ENCODE results near the gene FAM13B. TPM values are rescaled to one million over a fixed set of nuclear protein-coding genes. Genes with fewer than 3 reads are reported as not detected.

The FAM13B gene
- total and polyA plus RNA-seq, 9 of the 15 experiments (the other 6 are each of a cell fraction or from before 2014, with no cell fraction given) = 2.3 to 21.6 (median 14.1) TPM

DNA sequence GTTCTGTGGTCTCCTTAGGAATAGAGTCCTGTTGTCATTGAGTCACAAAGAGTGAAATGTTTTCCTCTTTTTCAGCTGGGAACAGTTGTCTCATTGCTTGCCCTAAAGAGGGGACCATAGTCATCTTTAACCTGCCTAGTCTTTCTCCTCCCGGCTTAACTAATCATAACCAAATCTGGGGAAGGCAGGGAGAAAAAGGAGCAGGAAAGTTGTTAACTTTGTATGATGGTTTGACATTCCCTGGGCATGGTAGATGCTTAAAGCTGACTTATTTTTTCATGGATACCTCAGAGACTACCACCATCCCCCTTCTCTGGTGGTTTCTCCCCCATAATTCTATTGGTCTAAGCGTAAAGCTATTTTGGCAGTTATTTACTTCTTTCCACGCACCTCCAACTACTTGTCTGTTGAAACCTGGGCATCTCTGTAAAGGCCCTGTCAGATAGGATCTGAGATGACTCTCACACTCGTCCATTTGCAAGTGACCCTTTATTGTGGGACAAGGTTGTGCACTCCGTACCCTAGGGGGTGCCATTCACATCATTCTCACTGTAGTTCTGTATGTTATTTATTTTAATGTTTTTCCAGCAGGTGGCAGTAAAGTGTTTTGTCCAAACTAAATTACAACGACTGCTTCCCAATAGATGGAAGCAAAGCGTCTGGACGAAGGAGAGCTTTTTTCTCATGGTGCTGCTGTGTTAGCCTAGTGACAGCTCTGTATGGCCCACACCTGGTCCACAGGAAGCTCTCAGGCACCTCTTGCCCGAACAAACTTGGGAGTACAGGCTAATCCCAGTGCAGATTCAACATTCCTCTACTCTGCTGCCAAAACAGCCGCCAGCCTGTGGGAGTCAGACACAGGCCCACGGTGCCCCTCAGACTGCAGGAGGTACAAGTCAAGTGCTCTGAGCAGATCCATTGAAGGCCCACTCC, 3.0 kb upstream of the FAM13B start (continued):
- no peak for TF ChIP-seq ZBTB11 (CRISPR knock-in tag; IDR thresholded peaks at IDR 0.05)
- 0 out of 2 replicates have a peak, but pooled peaks have one; percentile 23 for TF ChIP-seq FOSL1 (tag; conservative IDR thresholded peaks at IDR 0.05)
- no peak for TF ChIP-seq U2AF1 (optimal IDR thresholded peaks at IDR 0.05; ENCODE audit: low read depth, low read length)
- TF ChIP-seq RHOXF2B (CRISPR knock-in tag; conservative IDR thresholded peaks at IDR 0.05) = no peak
- peak; percentile 60 for TF ChIP-seq SMC3 (conservative IDR thresholded peaks at IDR 0.05; ENCODE audit: insufficient read depth, low read depth, low read length)
- TF ChIP-seq ATF3 (IDR thresholded peaks at IDR 0.05) = no peak
- 0 out of 2 replicates have a peak, but pooled peaks have one; percentile 34 for TF ChIP-seq ATF3 (CRISPR knock-in tag; conservative IDR thresholded peaks at IDR 0.05)
- peak; percentile 64; the same call in 1 of the 2 replicates for TF ChIP-seq EHMT2 (IDR thresholded peaks at IDR 0.05)
- TF ChIP-seq NEUROD1 (IDR thresholded peaks at IDR 0.05; ENCODE audit: borderline replicate concordance, low read depth, low read length, partially characterized antibody) = no peak
- TF ChIP-seq CC2D1A (IDR thresholded peaks at IDR 0.05) = 0 out of 2 replicates have a peak, but pooled peaks have one; percentile 66
- peak; percentile 74 to 82; a peak in 3 of 4 replicates for TF ChIP-seq FOXK2 (conservative IDR thresholded peaks at IDR 0.05 in 1 of 2, IDR thresholded peaks at IDR 0.05 in 1 of 2; ENCODE audit: low read depth in 2 of 2)
- TF ChIP-seq RAD21 (CRISPR knock-in tag; conservative IDR thresholded peaks at IDR 0.05 in 1 of 2, IDR thresholded peaks at IDR 0.05 in 1 of 2) = peak; percentile 71 to 84
- peak; percentile 50 for TF ChIP-seq DPF2 (IDR thresholded peaks at IDR 0.05)
- TF ChIP-seq, protein P1, sequence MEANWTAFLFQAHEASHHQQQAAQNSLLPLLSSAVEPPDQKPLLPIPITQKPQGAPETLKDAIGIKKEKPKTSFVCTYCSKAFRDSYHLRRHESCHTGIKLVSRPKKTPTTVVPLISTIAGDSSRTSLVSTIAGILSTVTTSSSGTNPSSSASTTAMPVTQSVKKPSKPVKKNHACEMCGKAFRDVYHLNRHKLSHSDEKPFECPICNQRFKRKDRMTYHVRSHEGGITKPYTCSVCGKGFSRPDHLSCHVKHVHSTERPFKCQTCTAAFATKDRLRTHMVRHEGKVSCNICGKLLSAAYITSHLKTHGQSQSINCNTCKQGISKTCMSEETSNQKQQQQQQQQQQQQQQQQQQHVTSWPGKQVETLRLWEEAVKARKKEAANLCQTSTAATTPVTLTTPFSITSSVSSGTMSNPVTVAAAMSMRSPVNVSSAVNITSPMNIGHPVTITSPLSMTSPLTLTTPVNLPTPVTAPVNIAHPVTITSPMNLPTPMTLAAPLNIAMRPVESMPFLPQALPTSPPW (CRISPR knock-in tag; IDR thresholded peaks at IDR 0.05) = no peak
- TF ChIP-seq, protein P2, sequence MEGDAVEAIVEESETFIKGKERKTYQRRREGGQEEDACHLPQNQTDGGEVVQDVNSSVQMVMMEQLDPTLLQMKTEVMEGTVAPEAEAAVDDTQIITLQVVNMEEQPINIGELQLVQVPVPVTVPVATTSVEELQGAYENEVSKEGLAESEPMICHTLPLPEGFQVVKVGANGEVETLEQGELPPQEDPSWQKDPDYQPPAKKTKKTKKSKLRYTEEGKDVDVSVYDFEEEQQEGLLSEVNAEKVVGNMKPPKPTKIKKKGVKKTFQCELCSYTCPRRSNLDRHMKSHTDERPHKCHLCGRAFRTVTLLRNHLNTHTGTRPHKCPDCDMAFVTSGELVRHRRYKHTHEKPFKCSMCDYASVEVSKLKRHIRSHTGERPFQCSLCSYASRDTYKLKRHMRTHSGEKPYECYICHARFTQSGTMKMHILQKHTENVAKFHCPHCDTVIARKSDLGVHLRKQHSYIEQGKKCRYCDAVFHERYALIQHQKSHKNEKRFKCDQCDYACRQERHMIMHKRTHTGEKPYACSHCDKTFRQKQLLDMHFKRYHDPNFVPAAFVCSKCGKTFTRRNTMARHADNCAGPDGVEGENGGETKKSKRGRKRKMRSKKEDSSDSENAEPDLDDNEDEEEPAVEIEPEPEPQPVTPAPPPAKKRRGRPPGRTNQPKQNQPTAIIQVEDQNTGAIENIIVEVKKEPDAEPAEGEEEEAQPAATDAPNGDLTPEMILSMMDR (IDR thresholded peaks at IDR 0.05 in 2 of 3, conservative IDR thresholded peaks at IDR 0.05 in 1 of 3; ENCODE audit: insufficient read depth in 2 of 3, low read depth in 1 of 3, low read length in 3 of 3) = peak; percentile 96 to 100 (median 99)
- TF ChIP-seq ZNF253 (CRISPR knock-in tag; conservative IDR thresholded peaks at IDR 0.05) = no peak
